Stimulated activated CD8-positive, alpha-beta memory T cell treated with anti-CD3 and anti-CD28 coated beads, Interleukin-15, amount 100 ng/mL, for 4 hours (primary cell): ENCODE results near the gene IFI44.

Experiments used
- DNase-seq, 2 donors: peaks; one replicate each; pipeline ENCODE4 v3.0.0-alpha.2; 2020; ENCODE audit warnings: low read depth in 2 of 2

Gene IFI44

DNA sequence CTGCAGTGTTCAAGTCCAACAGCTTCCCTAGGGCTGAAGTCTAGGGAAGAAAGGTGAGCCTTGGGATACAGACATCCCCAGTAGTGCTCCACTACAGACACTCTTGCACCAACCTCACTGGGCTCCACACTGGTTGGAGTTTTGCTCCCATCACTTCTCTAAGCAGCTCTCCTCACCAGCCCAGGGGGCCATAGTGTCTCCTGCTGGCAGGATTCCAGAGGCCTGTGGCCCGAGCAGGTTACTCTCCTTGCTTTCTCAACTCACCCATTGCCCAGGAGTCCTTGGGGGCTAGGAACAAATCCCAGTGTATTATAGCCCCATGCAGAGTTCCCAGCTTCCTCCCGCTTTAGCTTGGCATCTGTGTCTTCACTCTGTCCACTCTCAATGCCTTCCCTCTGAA, 52.8 kb downstream of the IFI44 start:
- DNase-seq = no peak

GRCh38 chr1:78703806-78704205, 54.2 kb downstream of the IFI44 start:
- no peak for DNase-seq

DNA sequence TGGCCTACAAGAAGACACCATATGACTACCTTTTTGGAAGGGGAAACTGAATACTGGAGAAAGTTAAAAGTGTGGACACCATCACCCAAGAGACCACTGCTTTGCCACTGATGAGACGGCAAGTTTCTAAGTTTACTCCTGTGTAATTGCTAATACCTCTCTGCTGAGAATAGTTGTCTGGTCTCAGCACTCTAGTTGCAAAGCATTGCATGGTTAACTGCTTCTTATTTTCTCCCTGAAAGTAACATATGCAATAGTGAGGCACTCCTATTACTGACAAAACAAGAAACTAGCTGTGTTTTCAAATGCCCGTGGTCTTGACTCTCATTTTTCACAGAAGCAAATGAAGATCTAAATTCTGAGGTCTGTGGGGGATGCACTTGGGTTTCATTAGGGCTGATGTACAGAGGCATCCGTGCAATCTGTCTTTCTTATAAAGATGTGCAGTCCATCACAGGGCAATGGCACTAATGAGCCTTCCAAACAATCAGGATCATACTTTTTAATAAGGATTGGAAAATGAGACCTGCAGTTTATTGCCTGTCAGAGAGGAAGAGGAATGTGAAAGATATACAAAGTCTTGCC, 62.9 kb downstream of the IFI44 start:
- DNase-seq = no peak

DNA sequence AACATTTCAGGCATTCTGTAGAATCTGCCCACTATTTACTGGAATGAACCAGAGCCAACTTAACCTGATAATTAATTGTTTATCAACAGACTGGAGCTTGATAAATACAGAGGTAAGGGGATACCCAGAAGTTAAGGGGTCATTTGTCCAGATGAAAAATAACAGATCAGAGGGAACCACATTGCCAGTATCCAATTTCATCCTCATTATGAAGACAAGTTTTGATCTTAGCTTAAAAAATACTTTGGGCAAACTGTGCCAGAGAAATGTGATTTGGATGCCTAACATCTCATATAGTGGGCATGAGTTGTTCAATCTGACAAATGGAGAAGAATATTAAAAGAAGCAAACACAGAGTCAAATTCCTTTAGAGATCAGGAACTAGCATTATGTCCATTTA, 63.7 kb downstream of the IFI44 start:
- no peak for DNase-seq
